Ammon's horn (tissue), 1 donor: ENCODE measurements around the gene PICALM.
A peak's percentile ranks its signal among the peaks of the same experiment; 100 is the strongest.
"Not testable (repeated sequence)": the region's sequence is repeated elsewhere in the genome, so short reads cannot be mapped to it uniquely, and the experiment has no call there.

ENCODE experiments used
- DNase-seq: peaks from one replicate; pipeline ENCODE4 v3.0.0-alpha.2; 2016; ENCODE audit warnings: low spot score

The PICALM gene

DNA sequence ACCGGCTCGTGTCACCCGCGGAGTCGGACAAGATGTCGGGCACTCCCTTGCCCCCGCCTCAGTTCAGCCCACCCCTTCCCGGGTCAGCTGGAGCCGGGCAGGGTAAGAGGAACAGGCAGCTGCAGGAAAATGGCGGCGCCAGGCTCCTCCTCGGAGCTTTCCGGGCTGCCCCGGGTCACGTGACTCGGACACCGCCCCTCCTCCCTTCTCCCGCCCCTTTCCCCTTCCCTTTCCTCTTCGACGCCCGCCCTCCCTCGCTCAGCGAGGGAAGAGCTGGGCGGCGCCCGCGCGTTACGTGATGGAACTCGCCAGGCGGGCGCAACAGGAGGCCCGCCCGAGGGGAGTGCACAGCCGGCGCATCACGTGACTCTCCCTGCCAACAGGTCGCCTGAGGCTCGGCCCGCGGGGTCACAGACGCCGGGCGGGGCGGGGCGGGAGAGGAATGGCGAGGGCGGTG lies at the start of gene PICALM:
PICALM (minus strand) TSS at position 134 of the 457 bp plus-strand sequence. CDS start 304 bp downstream, outside the sequence.
- DNase-seq, result peak; percentile 99

- DNase-seq, result no peak
These were observed 49.4 kb upstream of the PICALM start for GRCh38 chr11:86118253-86118652.

- DNase-seq, result no peak
These were observed 48.8 kb upstream of the PICALM start for GRCh38 chr11:86117712-86118063.

- no peak for DNase-seq
These were observed 48.3 kb upstream of the PICALM start for GRCh38 chr11:86117001-86117711.

- no peak for DNase-seq
These were observed 47.5 kb upstream of the PICALM start for GRCh38 chr11:86116386-86116726.

- no peak for DNase-seq
These were observed 46.9 kb upstream of the PICALM start for GRCh38 chr11:86115542-86116385.

DNA sequence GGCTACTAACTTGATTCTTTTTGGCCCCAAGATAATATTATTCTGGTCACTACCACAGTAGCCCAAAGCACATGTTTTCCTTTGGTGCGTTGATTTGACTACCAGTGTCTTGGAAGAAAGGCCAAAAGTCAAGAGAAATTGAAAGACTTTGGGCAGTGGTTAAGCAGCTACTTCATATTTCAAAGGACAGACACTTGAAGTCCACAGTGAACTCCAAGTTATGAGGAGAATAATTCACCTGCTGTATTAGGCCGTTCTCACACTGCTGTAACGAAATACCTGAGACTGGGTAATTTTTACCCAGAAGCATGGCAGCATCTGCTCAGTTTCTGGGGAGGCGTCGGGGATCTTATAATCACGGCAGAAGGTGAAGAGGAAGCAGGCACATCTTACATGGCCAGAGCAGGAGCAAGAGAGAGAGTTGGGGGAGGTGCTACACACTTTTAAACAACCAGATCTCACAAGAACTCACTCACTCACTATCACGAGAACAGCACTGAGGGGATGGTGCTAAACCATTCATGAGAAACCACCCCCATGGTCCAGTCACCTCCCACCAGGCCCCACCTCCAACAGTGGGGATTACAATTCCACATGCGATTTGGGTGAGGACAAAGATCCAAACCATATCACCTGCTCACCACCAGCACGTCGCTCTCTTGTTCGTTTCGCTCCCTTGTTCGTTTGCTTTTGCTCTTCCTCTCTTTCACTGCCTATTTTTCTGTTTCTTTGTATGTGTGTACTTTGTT lies 40.2 kb upstream of the PICALM start:
- DNase-seq, result no peak

DNA sequence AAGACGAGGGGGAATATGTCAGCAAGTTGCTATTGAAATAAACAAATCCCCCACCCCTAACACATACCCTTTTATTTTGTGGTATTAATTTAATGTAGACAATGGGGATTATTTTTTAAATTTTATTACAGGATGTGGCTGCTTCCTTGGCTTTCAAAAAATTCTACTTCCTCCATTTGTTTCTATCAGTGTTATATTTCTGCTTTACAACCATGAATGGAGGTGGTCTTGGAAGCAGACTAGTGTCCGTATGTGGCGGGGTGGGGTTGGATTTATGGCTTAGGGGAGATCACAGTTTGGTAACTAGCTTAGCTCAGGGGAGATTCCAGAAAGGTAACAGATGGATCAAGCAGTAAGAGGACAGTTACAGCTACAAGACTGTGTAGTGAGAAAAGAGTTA lies 39.3 kb upstream of the PICALM start:
- DNase-seq, result no peak

DNA sequence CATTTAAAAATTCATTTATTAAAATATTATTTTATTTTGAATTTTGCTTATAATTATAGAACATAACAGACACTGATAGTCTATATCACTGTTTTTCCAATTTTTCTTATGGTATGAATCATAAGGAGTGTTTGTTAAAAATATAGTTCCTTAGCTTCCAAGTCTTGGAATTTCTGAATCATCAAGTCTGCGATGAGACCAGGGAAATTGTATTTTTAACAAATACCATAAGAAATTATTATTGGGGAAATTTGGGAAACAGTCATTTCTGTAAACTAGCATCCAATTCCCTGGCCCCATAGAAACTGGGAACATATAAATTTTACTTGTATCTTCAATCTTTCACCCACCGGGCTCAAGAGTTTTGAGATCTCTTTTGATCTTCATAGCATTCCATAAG lies 38.0 kb upstream of the PICALM start:
- no peak for DNase-seq

- DNase-seq, result not testable (repeated sequence)
These were observed 37.1 kb upstream of the PICALM start for GRCh38 chr11:86106031-86106430.

DNA sequence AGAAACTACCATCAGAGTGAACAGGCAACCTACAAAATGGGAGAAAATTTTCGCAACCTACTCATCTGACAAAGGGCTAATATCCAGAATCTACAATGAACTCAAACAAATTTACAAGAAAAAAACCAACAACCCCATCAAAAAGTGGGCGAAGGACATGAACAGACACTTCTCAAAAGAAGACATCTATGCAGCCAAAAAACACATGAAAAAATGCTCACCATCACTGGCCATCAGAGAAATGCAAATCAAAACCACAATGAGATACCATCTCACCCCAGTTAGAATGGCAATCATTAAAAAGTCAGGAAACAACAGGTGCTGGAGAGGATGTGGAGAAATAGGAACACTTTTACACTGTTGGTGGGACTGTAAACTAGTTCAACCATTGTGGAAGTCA lies 36.7 kb upstream of the PICALM start:
- DNase-seq, result not testable (repeated sequence)

DNA sequence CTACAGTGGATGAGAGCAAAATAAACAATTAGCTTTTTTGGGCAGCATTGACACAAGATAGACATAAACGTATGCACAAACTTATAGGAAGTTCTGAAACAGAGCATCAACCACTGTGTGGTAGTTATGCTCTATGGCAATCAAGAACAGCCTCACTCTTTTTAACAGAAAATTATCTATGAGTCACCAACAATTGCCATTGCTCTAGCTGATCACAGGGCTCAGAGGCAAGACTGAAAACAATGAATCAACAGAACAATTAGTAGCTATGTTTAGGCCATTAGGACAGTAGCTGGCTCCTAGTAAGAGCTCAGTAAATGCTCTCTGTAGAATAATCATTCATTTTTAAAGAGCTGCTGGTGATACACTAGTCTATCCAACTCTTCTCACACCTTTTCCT lies 34.9 kb upstream of the PICALM start:
- DNase-seq, result peak; percentile 84

GRCh38 chr11:86101941-86102407 lies 33.1 kb upstream of the PICALM start:
- no peak for DNase-seq

DNA sequence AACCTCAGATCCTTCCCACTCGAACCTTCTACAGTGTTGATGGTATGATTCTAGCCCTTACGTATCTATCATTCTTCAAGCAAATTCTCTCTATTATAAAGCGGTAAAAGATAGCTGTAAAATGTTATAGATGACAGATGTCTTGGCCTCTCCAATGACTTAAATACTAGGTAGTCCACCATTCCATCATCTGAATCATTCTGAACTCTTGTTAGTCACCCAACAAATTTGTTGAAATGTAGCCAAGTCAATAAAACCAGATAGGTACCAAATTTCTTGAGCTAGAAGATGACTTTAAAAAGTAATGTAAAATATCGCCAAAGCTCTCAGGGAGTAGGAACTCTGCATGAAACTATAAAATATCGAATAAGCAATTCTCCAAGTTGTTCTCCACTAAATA lies 32.6 kb upstream of the PICALM start:
- DNase-seq, result no peak

GRCh38 chr11:86099874-86100273 lies 31.0 kb upstream of the PICALM start:
- no peak for DNase-seq

- no peak for DNase-seq
These were observed 29.1 kb upstream of the PICALM start for GRCh38 chr11:86097980-86098379.

DNA sequence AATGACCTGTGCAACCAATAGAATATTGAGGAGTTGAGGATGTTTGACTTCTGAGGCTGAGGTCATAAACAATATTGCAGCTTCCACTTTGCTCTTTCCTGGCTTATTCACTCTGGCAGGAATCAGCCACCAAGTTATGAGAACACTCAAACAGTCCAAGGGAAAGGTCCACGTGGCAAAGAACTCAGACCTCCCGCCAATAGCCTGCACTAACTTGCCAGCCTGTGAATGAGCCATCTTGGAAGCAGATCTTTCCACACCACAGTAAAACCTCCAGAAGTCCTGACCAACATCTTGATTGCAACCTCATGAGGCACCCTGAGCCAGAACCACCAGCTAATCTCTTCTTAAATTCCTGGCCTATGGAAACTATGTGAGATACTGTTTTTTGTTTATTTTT lies 22.7 kb upstream of the PICALM start:
- DNase-seq, result peak; percentile 18

DNA sequence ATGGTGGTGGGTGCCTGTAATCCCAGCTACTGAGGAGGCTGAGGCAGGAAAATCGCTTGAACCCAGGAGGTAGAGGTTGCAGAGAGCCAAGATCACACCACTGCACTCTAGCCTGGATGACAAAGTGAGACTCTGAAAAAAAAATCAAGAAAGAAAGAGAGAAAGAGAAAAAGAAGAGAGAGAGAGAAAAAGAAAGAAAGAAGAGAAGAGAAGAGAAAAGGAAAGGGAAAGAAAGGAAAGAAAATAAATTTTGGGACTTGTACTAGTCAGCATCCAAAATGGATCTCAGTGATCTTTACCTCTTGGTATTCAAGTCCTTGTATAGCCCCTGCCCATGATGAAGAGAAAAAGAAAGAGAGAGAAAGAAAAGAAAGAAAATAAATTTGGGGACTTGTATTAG lies 22.2 kb upstream of the PICALM start:
- no peak for DNase-seq

GRCh38 chr11:86089659-86090058 lies 20.8 kb upstream of the PICALM start:
- DNase-seq, result no peak

GRCh38 chr11:86087688-86088087 lies 18.8 kb upstream of the PICALM start:
- not testable (repeated sequence) for DNase-seq

- DNase-seq, result no peak
These were observed 18.4 kb upstream of the PICALM start for GRCh38 chr11:86087256-86087655.

DNA sequence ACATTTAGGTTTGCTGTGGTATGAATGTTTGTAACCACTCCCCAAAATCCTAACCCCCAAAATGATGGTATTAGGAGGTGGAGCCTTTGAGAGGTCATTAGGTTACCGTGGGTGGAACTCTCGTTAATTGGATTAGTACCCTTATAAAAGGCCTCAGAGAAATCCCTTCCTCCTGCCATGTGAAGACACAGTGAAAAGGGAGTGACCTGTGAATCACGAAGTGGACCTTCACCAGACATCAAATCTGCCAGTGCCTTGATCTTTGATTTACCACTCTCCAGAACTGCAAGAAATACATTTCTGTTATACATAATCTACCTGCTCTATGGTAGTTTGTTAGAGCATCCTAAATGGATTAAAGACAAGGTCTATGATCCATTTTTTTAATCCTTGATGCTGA lies 12.6 kb upstream of the PICALM start:
- no peak for DNase-seq

- DNase-seq, result no peak
These were observed 10.5 kb upstream of the PICALM start for GRCh38 chr11:86079421-86079820.
